K562 (cell line): ENCODE measurements around the gene MRM3. TPM values are rescaled to one million over a fixed set of nuclear protein-coding genes. Genes with fewer than 3 reads are reported as not detected.

ENCODE experiments used
- ATAC-seq: fragments of 200-7000 bp; cut with Tn5 transposase; 3 replicates; pipeline ENCODE4 v1.9.1; 2020; ENCODE audit warnings: moderate library complexity
- BruUV-seq: library from RNA; stranded (reverse); fragments of 400-500 nt; replicated peaks from 2 replicates; lab custom pipeline; 2021; lab: Mats Ljungman, UMichigan
- CTCF ChIA-PET: fragments of 300-600 bp; formaldehyde crosslinking; extraction: SDS; loops from one replicate; lab custom pipeline; 2021; ENCODE audit warnings: low intra/inter-chr PET ratio; lab: Yijun Ruan, JAX
- POLR2A ChIA-PET: fragments of 300-600, 350-650 bp; sonication (Branson Sonifier 250); formaldehyde crosslinking; extraction: SDS; loops from one replicate; lab custom pipeline; 2021; ENCODE audit warnings: antibody characterized with exemption, inconsistent platforms; lab: Yijun Ruan, JAX
- DNase-seq, 4 experiments: peaks; one replicate each; pipeline versions ENCODE4 v3.0.0 to v3.0.0-alpha.2; 2011 to 2018; ENCODE audit warnings: low spot score in 3 of 4, mixed read lengths in 3 of 4; ENCODE audit errors: extremely low read depth in 1 of 4
- FAIRE-seq: peaks from 2 replicates; lab custom pipeline; 2011; peaks lifted over from hg19 to GRCh38; lab: Jason Lieb, UNC
- H2AFZ ChIP-seq: 2 replicates; pipeline ENCODE4 v1.6.0; 2011; ENCODE audit warnings: low read depth, low read length, control low read depth, inconsistent platforms
- H3K27ac ChIP-seq: fragments of 200-600 bp; 3 replicates; pipeline ENCODE4 v1.8.0; 2011; ENCODE audit warnings: low read depth, mild to moderate bottlenecking, control low read depth, inconsistent platforms, low read length, moderate library complexity, mixed read lengths; ENCODE audit errors: extremely low read depth
- H3K27me3 ChIP-seq, 2 experiments: fragments of 300-600 bp in 1 of 2; 2 replicates in 1 of 2; 3 replicates in 1 of 2; pipeline versions ENCODE4 v1.6.0 to v1.8.0; 2011; ENCODE audit warnings: inconsistent platforms in 2 of 2, low read length in 2 of 2, mild to moderate bottlenecking in 1 of 2, mixed read lengths in 1 of 2, moderate library complexity in 1 of 2; ENCODE audit not compliant: control insufficient read depth in 2 of 2, insufficient read depth in 2 of 2
- H3K36me3 ChIP-seq: fragments of 300-600 bp; 3 replicates; pipeline ENCODE4 v1.8.0; 2011; ENCODE audit warnings: mild to moderate bottlenecking, low read length, inconsistent platforms; ENCODE audit not compliant: control insufficient read depth, insufficient read depth
- H3K4me1 ChIP-seq, 2 experiments: fragments of 200-600 bp in 1 of 2; replicated peaks in 1 of 2; 2 replicates in 1 of 2; 3 replicates in 1 of 2; pipeline versions ENCODE4 v1.5.1 to v1.8.0; 2011; ENCODE audit warnings: inconsistent platforms in 2 of 2, low read length in 2 of 2, mild to moderate bottlenecking in 1 of 2, mixed read lengths in 1 of 2, moderate library complexity in 1 of 2; ENCODE audit not compliant: control insufficient read depth in 2 of 2, insufficient read depth in 2 of 2
- H3K4me2 ChIP-seq: 2 replicates; pipeline ENCODE4 v1.6.1; 2011; ENCODE audit warnings: low read length, control low read depth, inconsistent platforms, mixed read lengths; ENCODE audit not compliant: insufficient read depth
- H3K4me3 ChIP-seq: fragments of 200-600 bp; sonication (generic), shearing (Covaris generic); 2 replicates; pipeline ENCODE4 v1.5.1; 2016; ENCODE audit warnings: control low read depth, inconsistent platforms
- H3K79me2 ChIP-seq: fragments of 200-600 bp; 3 replicates; pipeline ENCODE4 v1.8.0; 2011; ENCODE audit warnings: low read length, inconsistent platforms; ENCODE audit not compliant: control insufficient read depth, insufficient read depth
- H3K9ac ChIP-seq, 2 experiments: 2 replicates each; pipeline versions ENCODE4 v1.6.0 to v1.6.1; 2011; ENCODE audit warnings: low read depth in 2 of 2, low read length in 2 of 2, control low read depth in 1 of 2, inconsistent platforms in 1 of 2, mild to moderate bottlenecking in 1 of 2, mixed read lengths in 1 of 2; ENCODE audit not compliant: insufficient read depth in 1 of 2
- H3K9me1 ChIP-seq: one replicate; pipeline ENCODE4 v1.6.0; 2011; ENCODE audit warnings: inconsistent platforms, mild to moderate bottlenecking, low read length, moderate library complexity; ENCODE audit not compliant: control insufficient read depth, insufficient read depth
- H3K9me3 ChIP-seq: replicated peaks from 2 replicates; pipeline ENCODE4 v1.5.1; 2011; ENCODE audit warnings: low read depth, low read length, inconsistent platforms; ENCODE audit not compliant: control insufficient read depth, insufficient read depth
- H4K20me1 ChIP-seq: replicated peaks from 2 replicates; pipeline ENCODE4 v1.6.1; 2011; ENCODE audit warnings: low read length, inconsistent platforms, mixed read lengths; ENCODE audit not compliant: control insufficient read depth, insufficient read depth
- AFF4 ChIP-seq: sonication (generic); formaldehyde crosslinking; IDR thresholded peaks from 2 replicates; pipeline ENCODE4 v1.8.0; 2023; ENCODE audit warnings: mild to moderate bottlenecking, missing genetic modification reagents
- ATF1 ChIP-seq, 2 experiments: fragments of 450-650 bp in 1 of 2; IDR thresholded peaks; 2 replicates each; pipeline ENCODE4 v1.6.1; 2016; ENCODE audit warnings: missing compliant biosample characterization in 1 of 2, missing genetic modification characterization in 1 of 2
- CCAR2 ChIP-seq: fragments of 200-400 bp; formaldehyde crosslinking; IDR thresholded peaks from 2 replicates; pipeline ENCODE4 v1.6.1; 2017; ENCODE audit warnings: mild to moderate bottlenecking, low read depth, low read length
- CHCHD3 ChIP-seq: fragments of 250-450 bp; sonication (Bioruptor Pico); IDR thresholded peaks from 2 replicates; pipeline ENCODE4 v2.1.2; 2022; ENCODE audit warnings: mild to moderate bottlenecking
- FOS ChIP-seq: IDR thresholded peaks from 3 replicates; pipeline ENCODE4 v1.6.1; 2011; ENCODE audit not compliant: insufficient read length; ENCODE audit errors: extremely low read depth
- NRF1 ChIP-seq, 2 experiments: fragments of 450-650 bp; IDR thresholded peaks in 1 of 2; conservative IDR thresholded peaks in 1 of 2; 2 replicates each; pipeline ENCODE4 v1.6.1; 2014; ENCODE audit warnings: mild to moderate bottlenecking in 2 of 2
- PTRF ChIP-seq: fragments of 450-650 bp; IDR thresholded peaks from 2 replicates; pipeline ENCODE4 v1.6.1; 2016; ENCODE audit warnings: mild to moderate bottlenecking, missing genetic modification characterization, missing compliant biosample characterization
- RBM14 ChIP-seq: fragments of 200-400 bp; formaldehyde crosslinking; IDR thresholded peaks from 2 replicates; pipeline ENCODE4 v1.6.1; 2018; ENCODE audit warnings: low read depth, mild to moderate bottlenecking, low read length, moderate library complexity, borderline replicate concordance; ENCODE audit not compliant: insufficient read depth
- ZNF395 ChIP-seq: fragments of 200-800 bp; sonication (Bioruptor generic); IDR thresholded peaks from 2 replicates; pipeline ENCODE4 v1.6.1; 2017; ENCODE audit warnings: missing genetic modification characterization, missing compliant biosample characterization
- ZNF785 ChIP-seq: fragments of 250-450 bp; sonication (Bioruptor Pico); IDR thresholded peaks from 2 replicates; pipeline ENCODE4 v1.4.0; 2020; ENCODE audit warnings: mild to moderate bottlenecking
- WGBS: fragments of 100-300 bp; shearing (Covaris generic); methylation state at CpG from one replicate; pipeline ENCODE4 v1.1.6; 2016; ENCODE audit warnings: low coverage, mixed read lengths; ENCODE audit not compliant: insufficient coverage; ENCODE audit errors: missing lambda C conversion rate; 5-methylcytosine and 5-hydroxymethylcytosine counted together
- in situ Hi-C: fragments of 300-500 bp; cut with MboI; formaldehyde crosslinking; loops from 4 replicates; pipeline ENCODE4 v1.15.0; 2018; ENCODE audit warnings: inconsistent platforms, mixed read lengths
- intact Hi-C: fragments of 100-400 bp; cut with micrococcal nuclease; formaldehyde crosslinking; loops from 2 replicates; pipeline ENCODE4 v1.14.2; 2022
- polyA plus RNA-seq, 8 experiments: library from polyadenylated mRNA; depleted of rRNA in 4 of 8; stranded (reverse) in 5 of 8; unstranded in 3 of 8; fragments of >200 nt; fragmentation: Nextera tagmentation in 2 of 8; fragmentation: Illumina TruSeq in 1 of 8; extraction: Ambion mirVana in 2 of 8; extraction: Trizol in 1 of 8; gene quantifications; 2 replicates each; pipeline versions ENCODE4 v1.2.1 to v1.2.3, GENCODE V29; 2011 to 2014; ENCODE audit warnings: inconsistent platforms in 1 of 8, missing spikeins in 1 of 8
- total RNA-seq, 7 experiments: library from RNA; depleted of rRNA in 6 of 7; stranded (reverse); fragments of >200 nt in 6 of 7; fragmentation: Illumina TruSeq in 2 of 7; extraction: Trizol in 2 of 7; gene quantifications; 2 replicates each; pipeline versions ENCODE4 v1.2.1 to v1.2.3, GENCODE V29; 2011 to 2021; ENCODE audit warnings: low replicate concordance in 1 of 7
- TF ChIP-seq, protein P1 (sequence below), 3 experiments: fragments of 200-800 bp in 1 of 3; sonication (Bioruptor generic) in 1 of 3; sonication (generic) in 1 of 3; formaldehyde crosslinking in 1 of 3; IDR thresholded peaks; 2 replicates each; pipeline versions ENCODE4 v1.6.1 to v1.8.0; 2016 to 2022; ENCODE audit warnings: mild to moderate bottlenecking in 2 of 3, missing compliant biosample characterization in 2 of 3, missing genetic modification characterization in 2 of 3, missing genetic modification reagents in 1 of 3
- TF ChIP-seq, protein P2 (sequence below): sonication (generic); formaldehyde crosslinking; IDR thresholded peaks from 2 replicates; pipeline ENCODE4 v1.8.0; 2022; ENCODE audit warnings: mild to moderate bottlenecking, low read depth, missing genetic modification reagents

The MRM3 gene
- total and polyA plus RNA-seq, 9 of the 15 experiments (the other 6 are each of a cell fraction or from before 2014, with no cell fraction given), result 2.4 to 24.8 (median 18.3) TPM

GRCh38 chr17:830381-830780, 48.2 kb downstream of the MRM3 start:
- ATAC-seq (no peak), FAIRE-seq (no peak), DNase-seq (no peak)
- no peak overlapping the region for H2AFZ ChIP-seq
- no peak overlapping the region for H3K9ac ChIP-seq
- in situ Hi-C loops, result no loop called here
- peaks cover 15 to 34% of the 10 kb centered on the region in 2 experiments; a peak in 4 of 5 replicates for H3K27me3 ChIP-seq
- POLR2A ChIA-PET, result interaction anchor here (0.6 kb wide), 1 partner anchor 16 kb away, joined by 6 read pairs; no protein-coding TSS in a partner anchor
- H3K79me2 ChIP-seq, result no peaks in the 10 kb centered on the region
- CTCF ChIA-PET, result no interaction called here
- H3K4me3 ChIP-seq, result no peak overlapping the region
- no peak overlapping the region for H3K4me2 ChIP-seq
- no peaks in the 10 kb centered on the region for H3K4me1 ChIP-seq
- no peak overlapping the region for H3K27ac ChIP-seq
- no peaks in the 10 kb centered on the region for H4K20me1 ChIP-seq
- H3K9me3 ChIP-seq, result no peaks in the 10 kb centered on the region
- H3K36me3 ChIP-seq, result no peaks in the 10 kb centered on the region
- no peaks in the 10 kb centered on the region for H3K9me1 ChIP-seq
- no TSS peak for BruUV-seq
- WGBS, result 2% methylated on average over 16 of the region's 19 CpGs
- intact Hi-C loops, result no loop called here
- TF ChIP-seq NRF1 (conservative IDR thresholded peaks at IDR 0.05 in 1 of 2, IDR thresholded peaks at IDR 0.05 in 1 of 2) (no peak), RBM14 (no peak), ATF1 (CRISPR knock-in tag; IDR thresholded peaks at IDR 0.05) (no peak), ATF1 (tag; IDR thresholded peaks at IDR 0.05) (no peak), ZNF395 (CRISPR knock-in tag) (no peak), CCAR2 (no peak), FOS (no peak), PTRF (tag) (no peak), ZNF785 (CRISPR knock-in tag) (no peak), CHCHD3 (no peak), AFF4 (no peak)
- TF ChIP-seq, protein P1, sequence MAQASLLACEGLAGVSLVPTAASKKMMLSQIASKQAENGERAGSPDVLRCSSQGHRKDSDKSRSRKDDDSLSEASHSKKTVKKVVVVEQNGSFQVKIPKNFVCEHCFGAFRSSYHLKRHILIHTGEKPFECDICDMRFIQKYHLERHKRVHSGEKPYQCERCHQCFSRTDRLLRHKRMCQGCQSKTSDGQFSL (CRISPR knock-in tag; IDR thresholded peaks at IDR 0.05), result no peak
- TF ChIP-seq, protein P1 (tag; IDR thresholded peaks at IDR 0.05), result no peak
- TF ChIP-seq, protein P2, sequence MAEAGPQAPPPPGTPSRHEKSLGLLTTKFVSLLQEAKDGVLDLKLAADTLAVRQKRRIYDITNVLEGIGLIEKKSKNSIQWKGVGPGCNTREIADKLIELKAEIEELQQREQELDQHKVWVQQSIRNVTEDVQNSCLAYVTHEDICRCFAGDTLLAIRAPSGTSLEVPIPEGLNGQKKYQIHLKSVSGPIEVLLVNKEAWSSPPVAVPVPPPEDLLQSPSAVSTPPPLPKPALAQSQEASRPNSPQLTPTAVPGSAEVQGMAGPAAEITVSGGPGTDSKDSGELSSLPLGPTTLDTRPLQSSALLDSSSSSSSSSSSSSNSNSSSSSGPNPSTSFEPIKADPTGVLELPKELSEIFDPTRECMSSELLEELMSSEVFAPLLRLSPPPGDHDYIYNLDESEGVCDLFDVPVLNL, result no peak
